ENCODE data around the gene APOO. TPM values are rescaled to one million over a fixed set of nuclear protein-coding genes. Genes with fewer than 3 reads are reported as not detected.

The APOO gene
- total RNA-seq, 4 donors from 2014 or later: 12.1 to 20.6 (median 17.8) TPM

DNA sequence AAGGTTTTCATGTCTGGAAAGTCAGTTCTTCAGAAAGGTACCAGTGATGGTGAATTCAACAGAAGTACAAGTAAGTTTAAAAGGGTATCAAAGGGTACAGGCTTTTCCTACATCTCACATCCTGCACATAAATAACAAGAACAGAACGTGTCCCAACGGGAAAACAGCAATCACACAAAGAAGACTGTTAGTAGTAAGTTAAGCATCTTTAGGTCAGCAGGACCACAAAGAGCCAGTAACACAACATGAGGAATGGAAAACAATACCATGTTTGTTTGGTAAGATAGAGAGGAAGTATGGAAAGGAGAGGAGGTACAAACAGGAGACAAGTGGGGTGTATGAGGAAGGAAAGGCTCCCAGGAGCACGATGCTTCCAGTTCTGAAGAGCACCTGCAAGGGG is 81.5 kb downstream of the APOO start:
- TF ChIP-seq, protein P1, sequence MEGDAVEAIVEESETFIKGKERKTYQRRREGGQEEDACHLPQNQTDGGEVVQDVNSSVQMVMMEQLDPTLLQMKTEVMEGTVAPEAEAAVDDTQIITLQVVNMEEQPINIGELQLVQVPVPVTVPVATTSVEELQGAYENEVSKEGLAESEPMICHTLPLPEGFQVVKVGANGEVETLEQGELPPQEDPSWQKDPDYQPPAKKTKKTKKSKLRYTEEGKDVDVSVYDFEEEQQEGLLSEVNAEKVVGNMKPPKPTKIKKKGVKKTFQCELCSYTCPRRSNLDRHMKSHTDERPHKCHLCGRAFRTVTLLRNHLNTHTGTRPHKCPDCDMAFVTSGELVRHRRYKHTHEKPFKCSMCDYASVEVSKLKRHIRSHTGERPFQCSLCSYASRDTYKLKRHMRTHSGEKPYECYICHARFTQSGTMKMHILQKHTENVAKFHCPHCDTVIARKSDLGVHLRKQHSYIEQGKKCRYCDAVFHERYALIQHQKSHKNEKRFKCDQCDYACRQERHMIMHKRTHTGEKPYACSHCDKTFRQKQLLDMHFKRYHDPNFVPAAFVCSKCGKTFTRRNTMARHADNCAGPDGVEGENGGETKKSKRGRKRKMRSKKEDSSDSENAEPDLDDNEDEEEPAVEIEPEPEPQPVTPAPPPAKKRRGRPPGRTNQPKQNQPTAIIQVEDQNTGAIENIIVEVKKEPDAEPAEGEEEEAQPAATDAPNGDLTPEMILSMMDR (IDR thresholded peaks at IDR 0.05): no peak
- TF ChIP-seq POLR2A (IDR thresholded peaks at IDR 0.05): no peak
- Histone ChIP-seq H3K27me3 (no peaks in the 10 kb centered on the region), H3K27ac (no peak overlapping the region), H3K9me3 (no peaks in the 10 kb centered on the region), H3K36me3 (no peaks in the 10 kb centered on the region), H3K4me3 (no peak overlapping the region), H3K4me1 (no peaks in the 10 kb centered on the region)
- DNase-seq: no peak

- Histone ChIP-seq H3K36me3 (no peaks in the 10 kb centered on the region), H3K4me1 (no peaks in the 10 kb centered on the region), H3K27me3 (no peaks in the 10 kb centered on the region), H3K27ac (no peak overlapping the region), H3K9me3 (no peaks in the 10 kb centered on the region), H3K4me3 (no peak overlapping the region)
- DNase-seq: no peak
- TF ChIP-seq POLR2A (IDR thresholded peaks at IDR 0.05): no peak
- TF ChIP-seq, protein P1 (IDR thresholded peaks at IDR 0.05): no peak
These were observed 82.1 kb downstream of the APOO start for GRCh38 chrX:23825675-23826074.

GRCh38 chrX:23822841-23823240 is 84.9 kb downstream of the APOO start:
- H3K4me3 ChIP-seq: no peak overlapping the region
- H3K27ac ChIP-seq: no peak overlapping the region
- H3K27me3 ChIP-seq: no peaks in the 10 kb centered on the region
- no peak for TF ChIP-seq POLR2A (IDR thresholded peaks at IDR 0.05)
- TF ChIP-seq, protein P1 (IDR thresholded peaks at IDR 0.05): no peak
- no peaks in the 10 kb centered on the region for H3K9me3 ChIP-seq
- no peaks in the 10 kb centered on the region for H3K4me1 ChIP-seq
- DNase-seq: no peak
- H3K36me3 ChIP-seq: no peaks in the 10 kb centered on the region

- no peaks in the 10 kb centered on the region for H3K9me3 ChIP-seq
- no peak for DNase-seq
- H3K27ac ChIP-seq: peak overlapping the region in 2 of 4 donors; percentile 5 to 9
- TF ChIP-seq, protein P1 (IDR thresholded peaks at IDR 0.05): no peak
- TF ChIP-seq POLR2A (IDR thresholded peaks at IDR 0.05): no peak
- H3K4me3 ChIP-seq: no peak overlapping the region
- H3K4me1 ChIP-seq: no peaks in the 10 kb centered on the region
- H3K27me3 ChIP-seq: no peaks in the 10 kb centered on the region
- no peaks in the 10 kb centered on the region for H3K36me3 ChIP-seq
These were observed 85.3 kb downstream of the APOO start for GRCh38 chrX:23822397-23822796.

DNA sequence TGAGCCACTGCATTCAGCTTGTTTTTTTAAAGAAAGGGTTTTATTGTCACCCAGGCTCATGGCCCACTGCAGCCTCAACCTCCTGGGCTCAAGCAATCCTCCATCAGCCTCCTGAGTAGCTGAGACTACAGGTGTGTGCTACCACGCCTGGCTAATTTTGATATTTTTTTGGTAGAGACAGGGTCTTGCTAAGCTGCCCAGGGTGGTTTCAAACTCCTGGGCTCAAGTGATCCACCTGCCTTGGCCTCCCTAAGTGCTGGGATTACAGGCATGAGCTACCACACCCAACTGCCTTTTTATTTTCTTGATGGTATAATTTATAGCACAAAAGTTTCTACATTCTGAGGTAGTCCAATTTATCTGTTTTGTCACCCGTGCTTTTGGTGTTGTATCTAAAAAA is 85.9 kb downstream of the APOO start:
- Histone ChIP-seq H3K4me3 (no peak overlapping the region), H3K36me3 (no peaks in the 10 kb centered on the region), H3K27me3 (no peaks in the 10 kb centered on the region), H3K27ac (peak overlapping the region in 2 of 4 donors; percentile 5 to 9), H3K4me1 (no peaks in the 10 kb centered on the region), H3K9me3 (no peaks in the 10 kb centered on the region)
- DNase-seq: no peak
- no peak for TF ChIP-seq POLR2A (IDR thresholded peaks at IDR 0.05)
- TF ChIP-seq, protein P1 (IDR thresholded peaks at IDR 0.05): no peak

GRCh38 chrX:23820235-23820782 is 87.4 kb downstream of the APOO start:
- TF ChIP-seq, protein P1 (IDR thresholded peaks at IDR 0.05): peak in 3 of 6 experiments; percentile 6 to 32 (median 17)
- TF ChIP-seq POLR2A (IDR thresholded peaks at IDR 0.05): no peak
- no peak overlapping the region for H3K27ac ChIP-seq
- no peak for DNase-seq
- H3K4me3 ChIP-seq: no peak overlapping the region
- H3K9me3 ChIP-seq: no peaks in the 10 kb centered on the region
- H3K4me1 ChIP-seq: no peaks in the 10 kb centered on the region
- H3K36me3 ChIP-seq: no peaks in the 10 kb centered on the region
- H3K27me3 ChIP-seq: no peaks in the 10 kb centered on the region
